ENCODE results near the gene NPDC1. TPM values are rescaled to one million over a fixed set of nuclear protein-coding genes. Genes with fewer than 3 reads are reported as not detected.

The NPDC1 gene
- total and polyA plus RNA-seq, 4 experiments from 2014 or later, result 20.7 to 32.2 (median 22.1) TPM

- CTCF ChIA-PET (ENCODE audit: partially characterized antibody), result interaction anchor here (2.1 to 2.7 kb wide), 4 partner anchors 30 to 155 kb away, joined by 6 to 14 read pairs (median 12); partner anchors contain the start of genes ABCA2 and AJM1
These were observed 48.1 kb downstream of the NPDC1 start for GRCh38 chr9:136997830-136998234.

DNA sequence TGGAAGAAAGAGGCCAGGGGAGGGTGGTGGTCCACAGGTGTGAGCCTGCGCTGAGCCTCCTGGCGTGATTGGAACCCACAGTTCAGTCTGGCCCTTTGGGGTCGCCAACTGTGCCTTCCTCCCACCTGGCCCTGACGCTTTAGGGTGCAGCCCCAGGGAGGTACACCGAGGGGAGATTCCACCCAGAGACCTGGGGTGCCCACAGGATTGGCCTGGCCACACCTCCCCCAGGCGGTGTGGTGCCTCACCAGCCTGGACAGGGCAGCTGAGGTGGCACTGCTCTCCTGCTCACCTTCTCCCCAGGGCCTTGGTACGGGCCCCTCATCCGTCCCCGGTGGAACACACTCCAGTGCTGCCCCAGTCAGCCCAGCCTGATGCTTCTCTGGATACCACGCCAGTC lies 48.6 kb downstream of the NPDC1 start:
- H3K27ac ChIP-seq (ENCODE audit: low read depth, low read length), result peak overlapping the region; percentile 31

More at GRCh38 chr9:136997830-136998234, 48.1 kb downstream of the NPDC1 start:
- POLR2A ChIA-PET (ENCODE audit: partially characterized antibody), result interaction anchor here (0.7 to 4.2 kb wide), 10 partner anchors 22 to 96 kb away, joined by 3 to 32 read pairs (median 5); partner anchors contain the start of gene FUT7
- Histone ChIP-seq H3K4me3 (ENCODE audit: low read length in 2 of 2) (no peak overlapping the region), H3K36me3 (ENCODE audit: insufficient read depth, low read length) (peaks cover 7% of the 10 kb centered on the region), H3K4me1 (ENCODE audit: insufficient read depth, low read length) (peaks cover 59% of the 10 kb centered on the region), H3K27ac (ENCODE audit: low read depth, low read length) (peak overlapping the region; percentile 31), H3K9me3 (ENCODE audit: control insufficient read depth in 1 of 2, low read length in 2 of 2) (no peaks in the 10 kb centered on the region), H3K27me3 (ENCODE audit: insufficient read depth, low read length) (no peaks in the 10 kb centered on the region)
- peak in 4 of 5 donors; percentile 32 to 66 (median 47) for DNase-seq
- H3K27me3 Mint-ChIP-seq, result no peaks in the 10 kb centered on the region
- peak overlapping the region; percentile 69 to 78 (median 76) for H3K4me3 Mint-ChIP-seq
- intact Hi-C loops (cut with micrococcal nuclease), result no loop called here
- peak overlapping the region; percentile 90 to 95 (median 92) for H3K27ac Mint-ChIP-seq
- peaks cover 0 to 6% of the 10 kb centered on the region in 2 donors for H3K36me3 Mint-ChIP-seq
- peaks cover 15 to 57% (median 31%) of the 10 kb centered on the region in 4 donors for H3K4me1 Mint-ChIP-seq
- H3K9me3 Mint-ChIP-seq, result no peaks in the 10 kb centered on the region

DNA sequence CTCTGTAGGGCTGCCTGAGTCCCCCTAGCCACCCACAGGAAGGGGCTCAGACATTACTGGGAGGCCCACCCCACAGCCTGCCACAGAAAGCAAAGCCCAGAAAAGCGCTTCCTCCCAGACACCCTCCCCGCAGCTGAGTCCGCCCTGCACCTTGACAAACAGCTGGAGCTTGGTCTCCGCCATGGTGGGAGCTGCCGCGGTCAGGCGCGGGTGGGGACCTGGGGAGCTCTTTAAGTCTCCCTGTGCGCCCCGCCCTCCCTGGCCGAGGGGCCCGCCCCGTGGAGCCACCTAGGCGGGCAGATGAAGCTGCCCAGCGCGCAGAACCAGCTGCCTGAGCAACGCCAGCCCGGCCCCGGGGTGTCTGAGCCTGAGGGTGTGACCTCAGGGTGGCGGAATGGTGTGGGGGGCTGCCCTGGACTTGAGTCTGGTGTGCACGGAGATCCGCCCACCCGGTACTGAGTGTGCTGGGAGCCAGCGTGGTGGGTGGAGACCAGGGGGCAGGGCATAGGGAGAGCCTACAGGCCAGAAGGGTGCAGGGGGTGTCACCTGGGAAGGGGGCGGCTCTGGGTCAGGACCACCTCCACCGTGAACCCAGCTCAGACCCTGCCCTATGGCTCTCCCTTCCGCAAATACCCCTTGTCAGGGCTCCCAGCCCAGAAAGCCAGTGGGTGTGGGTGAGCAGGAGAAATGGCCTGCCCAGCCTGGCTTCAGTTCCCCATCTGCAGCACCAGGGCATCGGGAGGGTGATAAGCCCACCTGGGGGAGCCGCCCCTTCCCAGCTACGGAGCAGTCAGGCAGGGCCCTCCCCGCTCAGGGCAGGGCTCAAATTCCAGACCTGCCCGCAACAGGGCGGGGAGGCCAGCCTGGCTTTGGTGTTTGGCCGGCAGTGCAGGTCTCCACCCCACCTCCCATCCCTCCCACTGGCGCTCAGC lies 49.4 kb downstream of the NPDC1 start, which contains the start of gene CLIC3:
Gene CLIC3, minus strand, starts transcription at position 208 of the 932 bp plus-strand sequence. Its CDS starts 25 bp downstream, at position 183.
- H3K4me1 Mint-ChIP-seq, result peaks cover 15 to 63% (median 31%) of the 10 kb centered on the region in 4 donors
- no peaks in the 10 kb centered on the region for H3K9me3 ChIP-seq (ENCODE audit: control insufficient read depth in 1 of 2, low read length in 2 of 2)
- peak within 1 kb of the TSS; percentile 39 for H3K27ac ChIP-seq (ENCODE audit: low read depth, low read length)
- H3K4me1 ChIP-seq (ENCODE audit: insufficient read depth, low read length), result peaks cover 62% of the 10 kb centered on the region
- no peaks in the 10 kb centered on the region for H3K9me3 Mint-ChIP-seq
- H3K4me3 ChIP-seq (ENCODE audit: low read length in 2 of 2), result peak within 1 kb of the TSS in 1 of 2 donors; percentile 32
- no peaks in the 10 kb centered on the region for H3K27me3 ChIP-seq (ENCODE audit: insufficient read depth, low read length)
- DNase-seq, result peak; percentile 42 to 76 (median 49)
- H3K4me3 Mint-ChIP-seq, result peak within 1 kb of the TSS; percentile 36 to 77 (median 71)
- H3K36me3 Mint-ChIP-seq, result peaks cover 0 to 10% of the 10 kb centered on the region in 2 donors
- H3K36me3 ChIP-seq (ENCODE audit: insufficient read depth, low read length), result peaks cover 7% of the 10 kb centered on the region
- intact Hi-C loops (cut with micrococcal nuclease), result no loop called here
- peak within 1 kb of the TSS; percentile 57 to 93 (median 89) for H3K27ac Mint-ChIP-seq
- POLR2A ChIA-PET (ENCODE audit: partially characterized antibody), result interaction anchor here (0.6 to 6.9 kb wide), 30 partner anchors 8 to 270 kb away, joined by 3 to 57 read pairs (median 4); partner anchors contain the start of genes ABCA2, AJM1, C8G and FBXW5
- CTCF ChIA-PET (ENCODE audit: partially characterized antibody), result interaction anchor here (0.9 to 2.7 kb wide), 10 partner anchors 12 to 154 kb away, joined by 3 to 14 read pairs (median 5); partner anchors contain the start of genes ABCA2 and AJM1
- no peaks in the 10 kb centered on the region for H3K27me3 Mint-ChIP-seq

More for the DNA sequence above, 48.6 kb downstream of the NPDC1 start:
- Histone ChIP-seq H3K4me3 (ENCODE audit: low read length in 2 of 2) (no peak overlapping the region), H3K9me3 (ENCODE audit: control insufficient read depth in 1 of 2, low read length in 2 of 2) (no peaks in the 10 kb centered on the region), H3K27me3 (ENCODE audit: insufficient read depth, low read length) (no peaks in the 10 kb centered on the region), H3K36me3 (ENCODE audit: insufficient read depth, low read length) (peaks cover 7% of the 10 kb centered on the region), H3K4me1 (ENCODE audit: insufficient read depth, low read length) (peaks cover 62% of the 10 kb centered on the region)
- Mint-ChIP-seq H3K4me1 (peaks cover 15 to 62% (median 31%) of the 10 kb centered on the region in 4 donors), H3K36me3 (peaks cover 0 to 10% of the 10 kb centered on the region in 2 donors), H3K9me3 (no peaks in the 10 kb centered on the region), H3K27me3 (no peaks in the 10 kb centered on the region), H3K27ac (peak overlapping the region; percentile 90 to 95 (median 92)), H3K4me3 (peak overlapping the region; percentile 69 to 78 (median 76))
- intact Hi-C loops (cut with micrococcal nuclease), result no loop called here
- no peak for DNase-seq
- CTCF ChIA-PET (ENCODE audit: partially characterized antibody), result interaction anchor here (1.7 to 2.7 kb wide), 5 partner anchors 31 to 154 kb away, joined by 4 to 14 read pairs (median 12); partner anchors contain the start of genes ABCA2 and AJM1
- POLR2A ChIA-PET (ENCODE audit: partially characterized antibody), result interaction anchor here (0.8 to 6.9 kb wide), 12 partner anchors 17 to 95 kb away, joined by 3 to 57 read pairs (median 7); partner anchors contain the start of genes FUT7 and LCNL1

GRCh38 chr9:136995772-136996311 lies 50.1 kb downstream of the NPDC1 start:
- Histone ChIP-seq H3K27me3 (ENCODE audit: insufficient read depth, low read length) (no peaks in the 10 kb centered on the region), H3K36me3 (ENCODE audit: insufficient read depth, low read length) (peaks cover 7% of the 10 kb centered on the region), H3K4me3 (ENCODE audit: low read length in 2 of 2) (peak overlapping the region in 1 of 2 donors; percentile 32), H3K27ac (ENCODE audit: low read depth, low read length) (peak overlapping the region; percentile 39), H3K4me1 (ENCODE audit: insufficient read depth, low read length) (peaks cover 70% of the 10 kb centered on the region), H3K9me3 (ENCODE audit: control insufficient read depth in 1 of 2, low read length in 2 of 2) (no peaks in the 10 kb centered on the region)
- POLR2A ChIA-PET (ENCODE audit: partially characterized antibody), result interaction anchor here (0.6 to 6.9 kb wide), 26 partner anchors 9 to 269 kb away, joined by 3 to 57 read pairs (median 4); partner anchors contain the start of genes ABCA2, AJM1, C8G and FBXW5
- CTCF ChIA-PET (ENCODE audit: partially characterized antibody), result interaction anchor here (1.0 to 2.7 kb wide), 8 partner anchors 11 to 153 kb away, joined by 3 to 14 read pairs (median 6); partner anchors contain the start of gene AJM1
- Mint-ChIP-seq H3K27ac (peak overlapping the region in 6 of 7 donors; percentile 53 to 93 (median 80)), H3K9me3 (no peaks in the 10 kb centered on the region), H3K4me1 (peaks cover 16 to 69% (median 36%) of the 10 kb centered on the region in 4 donors), H3K27me3 (no peaks in the 10 kb centered on the region), H3K36me3 (peaks cover 0 to 10% of the 10 kb centered on the region in 2 donors), H3K4me3 (peak overlapping the region; percentile 26 to 77 (median 59))
- intact Hi-C loops (cut with micrococcal nuclease), result no loop called here
- DNase-seq, result no peak

DNA sequence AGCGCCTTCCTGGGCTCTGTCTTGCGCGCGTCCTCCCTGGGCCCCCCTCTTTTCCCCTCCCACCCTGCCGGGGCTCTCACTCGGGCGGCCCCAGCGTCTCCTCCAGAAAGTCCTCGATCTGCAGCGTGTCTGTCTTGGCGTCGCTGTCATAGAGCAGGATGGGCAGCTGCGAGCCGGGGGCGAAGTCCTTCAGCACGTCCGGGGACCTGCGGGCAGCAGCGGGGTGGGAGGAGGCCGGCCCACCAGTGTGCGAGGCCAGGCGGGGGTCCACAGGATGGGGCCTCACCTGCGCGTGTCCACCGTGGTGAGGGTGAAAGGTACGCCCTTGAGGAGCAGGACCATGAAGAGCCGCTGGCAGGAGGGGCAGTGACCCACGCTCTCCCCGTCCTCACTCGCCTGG lies 50.6 kb downstream of the NPDC1 start:
- Mint-ChIP-seq H3K9me3 (no peaks in the 10 kb centered on the region), H3K27ac (no peak overlapping the region), H3K27me3 (no peaks in the 10 kb centered on the region), H3K36me3 (peaks cover 0 to 10% of the 10 kb centered on the region in 2 donors), H3K4me3 (no peak overlapping the region), H3K4me1 (peaks cover 17 to 69% (median 37%) of the 10 kb centered on the region in 4 donors)
- intact Hi-C loops (cut with micrococcal nuclease), result no loop called here
- no peaks in the 10 kb centered on the region for H3K27me3 ChIP-seq (ENCODE audit: insufficient read depth, low read length)
- H3K36me3 ChIP-seq (ENCODE audit: insufficient read depth, low read length), result peaks cover 7% of the 10 kb centered on the region
- no peak for DNase-seq
- ChIA-PET CTCF (ENCODE audit: partially characterized antibody) (interaction anchor here (1.3 to 2.7 kb wide), 6 partner anchors 11 to 152 kb away, joined by 4 to 14 read pairs (median 10); partner anchors contain the start of gene AJM1), POLR2A (ENCODE audit: partially characterized antibody) (interaction anchor here (0.6 to 6.9 kb wide), 20 partner anchors 9 to 268 kb away, joined by 3 to 57 read pairs (median 8); partner anchors contain the start of genes ABCA2, AJM1, C8G and FBXW5)
- H3K27ac ChIP-seq (ENCODE audit: low read depth, low read length), result no peak overlapping the region
- H3K9me3 ChIP-seq (ENCODE audit: control insufficient read depth in 1 of 2, low read length in 2 of 2), result no peaks in the 10 kb centered on the region
- peaks cover 68% of the 10 kb centered on the region for H3K4me1 ChIP-seq (ENCODE audit: insufficient read depth, low read length)
- H3K4me3 ChIP-seq (ENCODE audit: low read length in 2 of 2), result no peak overlapping the region

GRCh38 chr9:136994888-136995230 lies 51.1 kb downstream of the NPDC1 start:
- H3K4me1 Mint-ChIP-seq, result peaks cover 13 to 64% (median 33%) of the 10 kb centered on the region in 4 donors
- Histone ChIP-seq H3K4me1 (ENCODE audit: insufficient read depth, low read length) (peaks cover 63% of the 10 kb centered on the region), H3K4me3 (ENCODE audit: low read length in 2 of 2) (no peak overlapping the region)

More at GRCh38 chr9:136994888-136995230, 51.1 kb downstream of the NPDC1 start:
- Mint-ChIP-seq H3K4me3 (no peak overlapping the region), H3K9me3 (no peaks in the 10 kb centered on the region), H3K27me3 (no peaks in the 10 kb centered on the region), H3K27ac (no peak overlapping the region), H3K36me3 (peaks cover 0 to 10% of the 10 kb centered on the region in 2 donors)
- Histone ChIP-seq H3K27me3 (ENCODE audit: insufficient read depth, low read length) (no peaks in the 10 kb centered on the region), H3K9me3 (ENCODE audit: control insufficient read depth in 1 of 2, low read length in 2 of 2) (no peaks in the 10 kb centered on the region), H3K36me3 (ENCODE audit: insufficient read depth, low read length) (peaks cover 7% of the 10 kb centered on the region), H3K27ac (ENCODE audit: low read depth, low read length) (no peak overlapping the region)
- ChIA-PET CTCF (ENCODE audit: partially characterized antibody) (interaction anchor here (3.4 kb wide), 1 partner anchor 35 kb away, joined by 21 read pairs; no protein-coding TSS in a partner anchor), POLR2A (ENCODE audit: partially characterized antibody) (interaction anchor here (1.7 to 6.9 kb wide), 6 partner anchors 14 to 93 kb away, joined by 6 to 57 read pairs (median 14); partner anchors contain the start of genes C8G, FBXW5 and LCNL1)
- DNase-seq, result no peak
- intact Hi-C loops (cut with micrococcal nuclease), result no loop called here
